HG02885 (cell line): ENCODE data around the gene FANCC.

Experiments
- ATAC-seq: cut with Tn5 transposase; IDR thresholded peaks from one replicate; pipeline ENCODE4 v1.9.1; 2021; ENCODE audit warnings: mild to moderate bottlenecking; ENCODE audit not compliant: unreplicated experiment, poor library complexity

Gene FANCC

DNA sequence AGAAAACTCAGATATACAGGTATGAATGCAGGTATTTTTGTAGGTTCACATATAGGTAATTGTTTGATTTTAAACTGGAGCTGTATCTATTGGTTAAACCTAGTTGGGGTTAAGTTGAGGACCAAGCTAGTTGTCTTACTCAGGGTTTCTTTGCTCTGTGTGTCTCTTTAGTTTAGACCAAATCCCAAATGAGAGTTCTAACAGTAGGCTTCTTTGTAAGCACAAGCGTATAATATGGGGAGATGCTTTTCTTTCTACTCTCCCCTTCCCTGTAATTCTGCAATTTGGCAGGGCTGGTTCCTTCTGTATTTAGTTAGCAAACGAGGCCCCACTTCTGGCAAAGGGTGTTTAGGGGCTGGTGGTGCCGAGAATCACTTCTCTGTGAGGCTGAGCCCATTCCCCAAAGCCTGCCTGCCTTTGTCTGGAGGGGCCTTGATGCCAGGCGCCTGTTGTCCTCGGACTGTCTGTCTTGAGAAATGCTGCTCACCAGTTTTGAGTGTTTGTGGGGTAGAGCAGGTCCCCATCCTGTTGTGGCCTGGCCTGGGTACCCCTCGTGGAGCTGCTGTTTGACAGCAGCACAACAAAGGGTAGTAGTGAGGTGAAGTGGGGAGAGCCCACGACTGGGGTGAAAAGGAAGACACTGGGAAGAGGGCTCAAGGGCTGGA lies 259.3 kb downstream of the FANCC start:
- no peak for ATAC-seq

DNA sequence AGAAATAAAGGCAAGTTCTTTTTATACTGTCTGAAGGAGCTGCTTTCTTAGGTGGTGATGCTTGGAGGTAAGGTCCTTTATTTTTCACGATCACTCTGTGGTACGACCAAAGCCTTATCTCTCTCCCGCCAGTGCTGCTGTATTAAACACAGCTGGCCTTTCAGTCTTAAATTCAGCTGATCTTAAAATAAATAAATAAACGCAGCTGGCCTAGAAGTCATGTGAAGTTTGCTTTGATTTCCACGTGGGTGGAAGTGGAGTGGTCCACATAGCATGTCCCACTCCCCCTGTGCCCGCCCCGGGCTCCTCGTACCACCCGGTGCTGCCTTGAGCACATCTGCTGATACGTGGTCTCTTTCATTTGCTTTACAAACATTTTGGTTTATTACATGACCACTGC lies 260.4 kb downstream of the FANCC start:
- no peak for ATAC-seq

DNA sequence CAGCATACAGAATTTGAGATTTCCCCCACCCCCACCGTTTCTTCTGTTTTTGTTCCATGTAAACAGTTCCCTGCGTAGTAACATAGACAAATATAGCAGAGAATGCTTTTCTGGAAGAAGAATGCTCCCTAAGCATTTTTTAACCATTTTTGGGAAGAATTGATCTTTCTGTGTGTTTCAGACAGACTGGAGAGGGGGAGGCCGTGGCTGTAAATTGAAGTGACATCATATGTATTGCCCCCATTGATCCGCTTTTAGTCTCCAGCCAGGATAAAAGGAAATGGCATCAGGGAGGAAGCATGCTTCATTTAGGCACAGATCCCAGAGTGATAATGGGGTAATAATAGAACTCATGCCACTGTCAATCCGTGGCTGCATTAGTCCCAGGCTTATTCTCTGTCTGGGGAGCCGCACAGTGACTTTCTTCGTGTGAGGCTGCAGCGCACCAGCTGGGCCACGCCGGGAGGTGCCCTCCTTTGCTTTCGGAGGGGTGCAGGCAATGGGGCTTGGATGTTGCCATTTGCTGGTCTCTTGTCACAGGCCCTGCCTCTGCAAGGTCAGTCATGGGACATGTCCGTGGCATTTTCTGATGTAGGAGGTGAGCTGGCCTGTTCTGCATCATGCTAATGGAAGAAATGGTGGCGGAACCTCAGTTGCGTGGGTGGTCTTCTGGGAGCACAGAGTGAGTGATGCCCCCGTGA lies 261.5 kb downstream of the FANCC start:
- no peak for ATAC-seq

DNA sequence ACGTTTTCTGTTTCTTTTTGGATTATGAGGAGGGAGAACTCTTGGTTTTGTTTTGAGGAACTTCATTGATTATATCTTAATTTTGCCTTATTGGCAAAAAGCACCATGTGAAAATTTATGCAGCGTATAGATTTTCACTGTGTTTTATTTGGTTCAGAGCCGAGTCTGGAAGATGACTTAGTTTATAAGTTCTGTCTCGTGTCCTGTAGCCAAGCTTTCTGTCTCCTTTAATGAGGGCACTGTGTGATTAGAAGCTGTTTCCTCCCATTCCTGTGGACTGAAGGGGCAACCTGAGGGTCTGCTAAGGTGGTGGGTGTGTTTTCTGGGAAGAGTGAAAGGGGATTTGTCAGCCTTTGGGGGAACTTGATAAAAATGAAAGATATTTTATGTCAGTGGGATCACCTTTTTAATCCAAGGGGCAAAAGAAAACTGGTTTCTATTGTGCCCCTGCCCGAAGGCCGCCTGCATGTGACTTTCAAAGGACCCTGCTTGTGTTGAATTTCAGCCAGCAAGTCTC lies 262.1 kb downstream of the FANCC start:
- ATAC-seq, result no peak

DNA sequence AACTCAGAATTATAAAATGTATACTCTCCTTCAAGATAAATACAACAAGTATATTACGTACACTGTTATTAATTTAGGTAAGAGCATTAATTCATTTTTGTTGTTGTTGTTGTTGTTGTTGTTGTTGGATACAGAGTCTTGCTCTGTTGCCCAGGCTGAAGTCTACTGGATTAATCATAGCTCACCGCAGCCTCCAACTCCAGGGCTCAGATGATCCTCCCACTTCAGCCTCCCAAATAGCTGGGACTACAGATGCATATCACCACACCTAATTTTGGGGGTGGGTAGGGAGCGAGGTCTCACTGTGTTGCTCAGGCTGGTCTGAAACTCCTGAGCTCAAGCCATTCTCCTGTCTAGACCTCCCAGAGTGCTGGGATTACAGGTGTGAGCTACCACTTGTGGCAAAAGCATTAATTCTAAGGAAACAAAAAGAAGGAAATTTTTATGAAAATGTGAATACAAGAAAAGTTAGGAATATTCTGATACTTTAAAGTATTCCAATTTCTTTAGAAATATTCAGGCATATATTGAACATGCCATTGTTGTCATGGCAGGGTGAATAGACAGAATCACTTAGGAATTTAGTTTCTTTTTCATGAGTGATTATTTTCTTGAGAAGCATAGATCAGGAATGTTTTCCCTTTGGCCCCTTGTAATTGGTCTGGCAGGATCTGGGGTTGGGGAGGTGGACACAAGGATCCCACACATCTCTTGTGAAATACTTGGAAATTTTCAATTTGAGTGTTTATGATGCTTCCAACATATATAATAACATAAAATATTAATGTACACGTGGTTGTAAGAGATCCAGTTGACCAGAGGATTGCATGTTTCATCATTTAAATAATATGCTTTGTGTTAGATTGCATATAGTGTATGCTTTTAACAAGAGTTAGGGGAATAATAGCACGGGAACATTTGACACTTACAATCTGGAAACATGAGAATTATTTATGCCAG lies 263.6 kb downstream of the FANCC start:
- no peak for ATAC-seq

DNA sequence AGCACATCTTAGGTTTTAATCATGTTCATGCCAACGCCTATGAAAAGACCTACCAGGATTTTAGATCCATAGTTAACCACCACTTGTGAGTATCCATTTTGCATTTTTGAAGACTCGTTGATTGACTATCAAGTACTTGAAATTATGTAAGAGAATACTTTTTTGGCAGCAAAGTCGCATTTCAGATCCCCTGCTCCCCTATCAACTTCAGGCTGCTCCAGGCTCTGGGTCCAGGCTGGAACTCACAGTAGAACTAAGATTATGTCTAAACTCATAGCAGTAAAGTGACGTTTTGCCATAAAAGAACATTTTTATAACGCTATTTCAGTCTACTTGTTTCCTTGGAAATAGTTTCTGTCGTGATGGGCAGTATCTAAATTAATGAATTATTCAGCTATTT lies 267.7 kb downstream of the FANCC start:
- ATAC-seq, result no peak
